Colonic mucosa (tissue), 4 donors: ENCODE measurements around the gene HDAC4. TPM values are rescaled to one million over a fixed set of nuclear protein-coding genes. Genes with fewer than 3 reads are reported as not detected.

Source experiments
- DNase-seq: peaks from one replicate; pipeline ENCODE4 v3.0.0-alpha.2; 2020
- H3K27ac ChIP-seq: fragments of 200-600 bp; one replicate; pipeline ENCODE4 v1.8.0; 2021
- H3K27me3 ChIP-seq: fragments of 200-600 bp; one replicate; pipeline ENCODE4 v1.8.0; 2021
- H3K36me3 ChIP-seq: fragments of 200-600 bp; one replicate; pipeline ENCODE4 v1.8.0; 2021
- H3K4me1 ChIP-seq: fragments of 200-600 bp; one replicate; pipeline ENCODE4 v1.8.0; 2021; ENCODE audit warnings: mild to moderate bottlenecking
- H3K4me3 ChIP-seq: fragments of 200-600 bp; one replicate; pipeline ENCODE4 v1.8.0; 2021
- H3K9ac ChIP-seq, 2 donors: one replicate each; pipeline ENCODE4 v1.7.0; 2013; ENCODE audit warnings: control low read depth in 2 of 2, low read depth in 2 of 2, low read length in 2 of 2
- H3K9me3 ChIP-seq: fragments of 200-600 bp; one replicate; pipeline ENCODE4 v1.8.0; 2021
- intact Hi-C: fragments of 100-400 bp; cut with DNase I; formaldehyde crosslinking; loops from one replicate; pipeline ENCODE4 v1.14.1; 2022
- total RNA-seq, 2 donors: library from RNA; stranded (reverse); fragmentation: NEBNext Ultra II Directional in 1 of 2; extraction: Animal tissue kit (Norgen Biotek cat#: 25700) in 1 of 2; gene quantifications; one replicate each; pipeline ENCODE4 v1.2.1, GENCODE V29; 2021
- TF ChIP-seq, protein P1 (sequence below): fragments of 200-600 bp; IDR thresholded peaks from one replicate; pipeline ENCODE4 v1.8.0; 2022; ENCODE audit warnings: antibody characterized with exemption, mild to moderate bottlenecking
- donor health status: healthy.
- donor health status: DM: no; HTN: no; CAD: no.
- donor health status: DM: no; HTN: no; CAD: no.

HDAC4 gene
- total RNA-seq, 2 donors from 2014 or later, result 35.3 to 46.8 TPM

DNA sequence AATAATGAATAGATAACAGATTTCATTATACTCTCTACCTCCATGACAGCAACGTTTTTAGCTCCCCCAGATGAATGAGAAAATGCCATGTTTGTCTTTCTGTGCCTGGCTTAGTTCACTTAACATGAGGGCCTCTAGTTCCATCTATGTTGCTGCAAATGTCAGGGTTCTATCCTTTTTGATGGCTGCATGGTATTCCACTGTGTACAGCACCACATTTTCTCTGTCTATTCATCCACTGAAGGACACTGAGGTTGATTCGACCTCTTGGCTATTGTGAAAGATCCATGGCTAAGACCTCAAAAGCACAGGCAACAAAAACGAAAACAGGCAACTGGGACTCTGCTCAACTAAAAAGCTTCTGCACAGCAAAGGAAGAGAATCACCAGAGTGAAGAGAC lies 264.6 kb downstream of the HDAC4 start:
- no peak for DNase-seq
- H3K9ac ChIP-seq, result no peak overlapping the region
- TF ChIP-seq, protein P1, sequence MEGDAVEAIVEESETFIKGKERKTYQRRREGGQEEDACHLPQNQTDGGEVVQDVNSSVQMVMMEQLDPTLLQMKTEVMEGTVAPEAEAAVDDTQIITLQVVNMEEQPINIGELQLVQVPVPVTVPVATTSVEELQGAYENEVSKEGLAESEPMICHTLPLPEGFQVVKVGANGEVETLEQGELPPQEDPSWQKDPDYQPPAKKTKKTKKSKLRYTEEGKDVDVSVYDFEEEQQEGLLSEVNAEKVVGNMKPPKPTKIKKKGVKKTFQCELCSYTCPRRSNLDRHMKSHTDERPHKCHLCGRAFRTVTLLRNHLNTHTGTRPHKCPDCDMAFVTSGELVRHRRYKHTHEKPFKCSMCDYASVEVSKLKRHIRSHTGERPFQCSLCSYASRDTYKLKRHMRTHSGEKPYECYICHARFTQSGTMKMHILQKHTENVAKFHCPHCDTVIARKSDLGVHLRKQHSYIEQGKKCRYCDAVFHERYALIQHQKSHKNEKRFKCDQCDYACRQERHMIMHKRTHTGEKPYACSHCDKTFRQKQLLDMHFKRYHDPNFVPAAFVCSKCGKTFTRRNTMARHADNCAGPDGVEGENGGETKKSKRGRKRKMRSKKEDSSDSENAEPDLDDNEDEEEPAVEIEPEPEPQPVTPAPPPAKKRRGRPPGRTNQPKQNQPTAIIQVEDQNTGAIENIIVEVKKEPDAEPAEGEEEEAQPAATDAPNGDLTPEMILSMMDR, result no peak
- no peaks in the 10 kb centered on the region for H3K36me3 ChIP-seq
- intact Hi-C loops, result no loop called here
- no peaks in the 10 kb centered on the region for H3K9me3 ChIP-seq
- H3K4me1 ChIP-seq, result no peaks in the 10 kb centered on the region
- no peak overlapping the region for H3K4me3 ChIP-seq
- H3K27me3 ChIP-seq, result no peaks in the 10 kb centered on the region
- H3K27ac ChIP-seq, result no peak overlapping the region

- DNase-seq, result no peak
- Histone ChIP-seq H3K4me1 (no peaks in the 10 kb centered on the region), H3K27me3 (no peaks in the 10 kb centered on the region), H3K27ac (no peak overlapping the region), H3K36me3 (no peaks in the 10 kb centered on the region), H3K9me3 (no peaks in the 10 kb centered on the region), H3K9ac (no peak overlapping the region), H3K4me3 (no peak overlapping the region)
- intact Hi-C loops, result no loop called here
- TF ChIP-seq, protein P1, result no peak
These were observed 265.3 kb downstream of the HDAC4 start for GRCh38 chr2:239135531-239135930.

DNA sequence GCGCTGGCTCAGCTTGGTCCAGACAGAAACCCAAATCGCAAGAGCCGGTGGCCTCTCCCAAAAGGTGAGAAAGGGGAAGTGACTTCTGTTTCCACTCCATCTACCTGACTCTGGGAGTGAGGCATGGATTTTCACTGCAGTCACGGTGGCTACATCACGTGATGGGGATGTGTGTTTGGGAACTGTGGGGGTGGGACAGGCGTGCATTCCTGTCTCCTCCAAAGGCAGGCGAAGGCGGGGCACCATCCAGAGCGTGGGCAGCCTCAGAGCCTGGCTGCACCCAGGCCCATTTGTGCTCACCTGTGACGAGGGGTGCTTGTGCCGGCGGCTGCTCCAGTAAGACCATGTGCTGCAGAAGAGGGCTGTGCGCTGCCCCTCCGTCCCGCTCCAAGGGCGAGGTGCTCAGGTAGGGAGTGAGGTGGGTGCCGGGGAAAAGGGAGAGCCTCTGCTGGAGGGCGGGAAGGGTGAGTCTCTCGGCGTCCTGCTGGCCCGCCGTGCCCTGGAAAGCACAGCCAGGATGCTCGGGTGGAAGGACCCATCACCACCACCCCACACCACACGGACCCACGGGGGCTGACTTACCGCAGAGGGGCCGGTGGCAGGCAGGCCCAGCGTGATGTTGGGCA lies 266.8 kb downstream of the HDAC4 start:
- H3K4me1 ChIP-seq, result no peaks in the 10 kb centered on the region
- no peak for DNase-seq
- no peaks in the 10 kb centered on the region for H3K27me3 ChIP-seq
- TF ChIP-seq, protein P1, result no peak
- H3K9ac ChIP-seq, result no peak overlapping the region
- H3K9me3 ChIP-seq, result no peaks in the 10 kb centered on the region
- intact Hi-C loops, result no loop called here
- H3K27ac ChIP-seq, result no peak overlapping the region
- no peak overlapping the region for H3K4me3 ChIP-seq
- no peaks in the 10 kb centered on the region for H3K36me3 ChIP-seq

- Histone ChIP-seq H3K9me3 (no peaks in the 10 kb centered on the region), H3K9ac (no peak overlapping the region), H3K27ac (no peak overlapping the region), H3K27me3 (no peaks in the 10 kb centered on the region), H3K36me3 (no peaks in the 10 kb centered on the region), H3K4me3 (no peak overlapping the region), H3K4me1 (no peaks in the 10 kb centered on the region)
- TF ChIP-seq, protein P1, result no peak
- DNase-seq, result no peak
- intact Hi-C loops, result no loop called here
These were observed 268.0 kb downstream of the HDAC4 start for GRCh38 chr2:239132786-239133185.

- Histone ChIP-seq H3K36me3 (no peaks in the 10 kb centered on the region), H3K4me1 (no peaks in the 10 kb centered on the region), H3K9ac (no peak overlapping the region), H3K27me3 (no peaks in the 10 kb centered on the region), H3K27ac (no peak overlapping the region), H3K4me3 (no peak overlapping the region), H3K9me3 (no peaks in the 10 kb centered on the region)
- TF ChIP-seq, protein P1, result no peak
- intact Hi-C loops, result no loop called here
- DNase-seq, result no peak
These were observed 268.6 kb downstream of the HDAC4 start for GRCh38 chr2:239132156-239132709.
